Caco-2 (cell line): ENCODE measurements around the gene BCAS3. TPM values are rescaled to one million over a fixed set of nuclear protein-coding genes. Genes with fewer than 3 reads are reported as not detected.

Source experiments
- BruUV-seq: library from RNA; stranded (reverse); fragments of 400-500 nt; replicated peaks from 2 replicates; lab custom pipeline; 2021; lab: Mats Ljungman, UMichigan
- CTCF ChIA-PET: fragments of 300-600 bp; sonication (Branson Sonifier 250); formaldehyde crosslinking; loops from one replicate; lab custom pipeline; 2022; ENCODE audit warnings: antibody characterized with exemption; lab: Charles Lee
- POLR2A ChIA-PET: fragments of 300-600 bp; sonication (Branson Sonifier 250); formaldehyde crosslinking; loops from one replicate; lab custom pipeline; 2022; ENCODE audit warnings: antibody characterized with exemption; lab: Charles Lee
- DNase-seq, 2 experiments: peaks; one replicate each; pipeline versions ENCODE4 v3.0.0 to v3.0.0-alpha.2; 2020 to 2022
- H3K27me3 ChIP-seq: replicated peaks from 2 replicates; pipeline ENCODE4 v1.6.0; 2011; ENCODE audit warnings: low read length; ENCODE audit not compliant: control insufficient read depth, insufficient read depth
- H3K36me3 ChIP-seq: 2 replicates; pipeline ENCODE4 v1.5.1; 2011; ENCODE audit warnings: low read length; ENCODE audit not compliant: control insufficient read depth, insufficient read depth
- H3K4me1 ChIP-seq: fragments of 250-450 bp; sonication (Bioruptor Pico); 2 replicates; pipeline ENCODE4 v1.5.1; 2020; ENCODE audit warnings: mild to moderate bottlenecking
- H3K4me3 ChIP-seq: 2 replicates; pipeline ENCODE4 v1.5.1; 2011; ENCODE audit warnings: low read depth, mild to moderate bottlenecking, control low read depth, low read length
- H3K9me3 ChIP-seq: fragments of 250-450 bp; sonication (Bioruptor Pico); 2 replicates; pipeline ENCODE4 v1.5.1; 2020; ENCODE audit warnings: mild to moderate bottlenecking, moderate library complexity
- H3K27ac Mint-ChIP-seq: one replicate; pipeline ENCODE4 v1.8.0; 2022; ENCODE audit warnings: mixed read lengths; ENCODE audit not compliant: unreplicated experiment
- H3K27me3 Mint-ChIP-seq: one replicate; pipeline ENCODE4 v1.8.0; 2022; ENCODE audit warnings: mixed read lengths; ENCODE audit not compliant: insufficient read depth, unreplicated experiment
- H3K36me3 Mint-ChIP-seq: one replicate; pipeline ENCODE4 v1.8.0; 2022; ENCODE audit warnings: mild to moderate bottlenecking, mixed read lengths; ENCODE audit not compliant: insufficient read depth, unreplicated experiment
- H3K4me1 Mint-ChIP-seq: one replicate; pipeline ENCODE4 v1.8.0; 2022; ENCODE audit warnings: low read depth, mixed read lengths; ENCODE audit not compliant: unreplicated experiment
- H3K4me3 Mint-ChIP-seq: one replicate; pipeline ENCODE4 v1.8.0; 2022; ENCODE audit warnings: mild to moderate bottlenecking, moderate library complexity, mixed read lengths; ENCODE audit not compliant: unreplicated experiment
- H3K9me3 Mint-ChIP-seq: one replicate; pipeline ENCODE4 v1.8.0; 2022; ENCODE audit warnings: mixed read lengths; ENCODE audit not compliant: unreplicated experiment
- CTCF ChIP-seq, 2 experiments: fragments of 200-600 bp in 1 of 2; IDR thresholded peaks; 1 replicate in 1 of 2; 2 replicates in 1 of 2; pipeline versions ENCODE4 v1.5.1 to v1.8.0; 2011 to 2022; ENCODE audit warnings: antibody characterized with exemption in 1 of 2, control low read depth in 1 of 2, inconsistent platforms in 1 of 2, low read depth in 1 of 2, low read length in 1 of 2, mild to moderate bottlenecking in 1 of 2, moderate library complexity in 1 of 2; ENCODE audit not compliant: insufficient read depth in 1 of 2, severe bottlenecking in 1 of 2, unreplicated experiment in 1 of 2
- intact Hi-C: fragments of 100-400 bp; cut with micrococcal nuclease; formaldehyde crosslinking; loops from one replicate; pipeline ENCODE4 v1.10.0; 2022; ENCODE audit not compliant: unreplicated experiment
- total RNA-seq: library from RNA; stranded (reverse); gene quantifications from 2 replicates; pipeline ENCODE4 v1.2.3, GENCODE V29; 2022

BCAS3 gene
- total RNA-seq, 1 experiment from 2014 or later, result 44.1 TPM

- POLR2A ChIA-PET, result no interaction called here
- Histone ChIP-seq H3K9me3 (no peaks in the 10 kb centered on the region), H3K4me3 (no peak overlapping the region), H3K36me3 (no peaks in the 10 kb centered on the region), H3K27me3 (no peaks in the 10 kb centered on the region), H3K4me1 (no peaks in the 10 kb centered on the region)
- TF ChIP-seq CTCF (IDR thresholded peaks at IDR 0.05; ENCODE audit: insufficient read depth in 1 of 2, low read depth in 1 of 2, low read length in 1 of 2, severe bottlenecking in 1 of 2, unreplicated experiment in 1 of 2), result no peak
- Mint-ChIP-seq H3K27me3 (no peaks in the 10 kb centered on the region), H3K4me1 (no peaks in the 10 kb centered on the region), H3K4me3 (no peak overlapping the region), H3K36me3 (no peaks in the 10 kb centered on the region), H3K27ac (no peak overlapping the region), H3K9me3 (no peaks in the 10 kb centered on the region)
- CTCF ChIA-PET, result no interaction called here
- no TSS peak for BruUV-seq
- no peak for DNase-seq
- intact Hi-C loops, result no loop called here
Observed at GRCh38 chr17:61306003-61306402, 628.4 kb downstream of the BCAS3 start.

- no peaks in the 10 kb centered on the region for H3K4me1 ChIP-seq
- H3K9me3 ChIP-seq, result no peaks in the 10 kb centered on the region
- H3K9me3 Mint-ChIP-seq, result no peaks in the 10 kb centered on the region
- POLR2A ChIA-PET, result no interaction called here
- CTCF ChIA-PET, result interaction anchor here (1.3 kb wide), 1 partner anchor 14 kb away, joined by 3 read pairs; no protein-coding TSS in a partner anchor
- no peak overlapping the region for H3K4me3 Mint-ChIP-seq
- intact Hi-C loops, result no loop called here
- TF ChIP-seq CTCF (IDR thresholded peaks at IDR 0.05; ENCODE audit: insufficient read depth in 1 of 2, low read depth in 1 of 2, low read length in 1 of 2, severe bottlenecking in 1 of 2, unreplicated experiment in 1 of 2), result no peak
- no peak for DNase-seq
- no TSS peak for BruUV-seq
- no peak overlapping the region for H3K4me3 ChIP-seq
- H3K27me3 ChIP-seq, result no peaks in the 10 kb centered on the region
- H3K27me3 Mint-ChIP-seq, result no peaks in the 10 kb centered on the region
- H3K27ac Mint-ChIP-seq, result no peak overlapping the region
- H3K36me3 Mint-ChIP-seq, result no peaks in the 10 kb centered on the region
- no peaks in the 10 kb centered on the region for H3K36me3 ChIP-seq
- H3K4me1 Mint-ChIP-seq, result no peaks in the 10 kb centered on the region
Observed at GRCh38 chr17:61307905-61308886, 630.5 kb downstream of the BCAS3 start.

- H3K27ac Mint-ChIP-seq, result no peak overlapping the region
- Histone ChIP-seq H3K4me3 (no peak overlapping the region), H3K36me3 (no peaks in the 10 kb centered on the region), H3K9me3 (no peaks in the 10 kb centered on the region), H3K4me1 (no peaks in the 10 kb centered on the region; the same call in 1 of the 2 replicates), H3K27me3 (no peaks in the 10 kb centered on the region)
- no peaks in the 10 kb centered on the region for H3K4me1 Mint-ChIP-seq
- BruUV-seq, result no TSS peak
- H3K9me3 Mint-ChIP-seq, result no peaks in the 10 kb centered on the region
- DNase-seq, result no peak
- TF ChIP-seq CTCF (IDR thresholded peaks at IDR 0.05; ENCODE audit: insufficient read depth in 1 of 2, low read depth in 1 of 2, low read length in 1 of 2, severe bottlenecking in 1 of 2, unreplicated experiment in 1 of 2), result no peak
- intact Hi-C loops, result no loop called here
- H3K4me3 Mint-ChIP-seq, result no peak overlapping the region
- H3K27me3 Mint-ChIP-seq, result no peaks in the 10 kb centered on the region
- H3K36me3 Mint-ChIP-seq, result no peaks in the 10 kb centered on the region
- ChIA-PET POLR2A (interaction anchor here (0.5 kb wide), 1 partner anchor 50 kb away, joined by 3 read pairs; no protein-coding TSS in a partner anchor), CTCF (no interaction called here)
Observed at GRCh38 chr17:61309362-61310256, 632.0 kb downstream of the BCAS3 start.
